Breast epithelium (tissue), 3 donors: ENCODE data around the gene CLCNKA.

Experiments
- POLR2A ChIP-seq: fragments of 450-650 bp; IDR thresholded peaks from one replicate; pipeline ENCODE4 v1.6.1; 2016; ENCODE audit warnings: antibody characterized with exemption, mild to moderate bottlenecking, moderate library complexity
- POLR2AphosphoS5 ChIP-seq, 3 donors: sonication (generic); formaldehyde crosslinking; IDR thresholded peaks; one replicate each; pipeline ENCODE4 v1.6.1; 2017; ENCODE audit warnings: antibody characterized with exemption in 3 of 3
- TF ChIP-seq, protein P1 (sequence below), 3 donors: fragments of 450-650 bp; IDR thresholded peaks; one replicate each; pipeline ENCODE4 v1.5.1; 2016 to 2017; ENCODE audit warnings: antibody characterized with exemption in 3 of 3, mild to moderate bottlenecking in 3 of 3, moderate library complexity in 3 of 3

DNA sequence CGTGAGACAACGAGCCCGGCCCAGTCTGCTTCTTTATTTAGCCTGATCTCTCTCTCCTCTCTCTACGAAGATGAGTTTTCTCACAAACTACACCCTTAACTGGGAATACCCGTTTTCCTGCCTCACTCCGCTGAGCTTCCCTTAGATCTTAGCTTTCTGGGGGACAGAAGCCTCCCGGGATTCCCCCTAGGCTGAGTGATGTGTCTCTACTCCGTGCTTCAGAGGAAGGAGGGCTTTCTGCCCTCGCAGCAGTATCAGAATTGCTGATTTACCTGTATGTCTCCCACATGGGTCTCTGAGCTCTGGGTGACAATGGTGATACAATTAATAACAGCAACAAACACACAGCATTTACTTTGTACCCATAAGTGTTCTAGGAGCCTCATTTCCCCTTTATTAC lies 47.0 kb upstream of the CLCNKA start:
- TF ChIP-seq, protein P1, sequence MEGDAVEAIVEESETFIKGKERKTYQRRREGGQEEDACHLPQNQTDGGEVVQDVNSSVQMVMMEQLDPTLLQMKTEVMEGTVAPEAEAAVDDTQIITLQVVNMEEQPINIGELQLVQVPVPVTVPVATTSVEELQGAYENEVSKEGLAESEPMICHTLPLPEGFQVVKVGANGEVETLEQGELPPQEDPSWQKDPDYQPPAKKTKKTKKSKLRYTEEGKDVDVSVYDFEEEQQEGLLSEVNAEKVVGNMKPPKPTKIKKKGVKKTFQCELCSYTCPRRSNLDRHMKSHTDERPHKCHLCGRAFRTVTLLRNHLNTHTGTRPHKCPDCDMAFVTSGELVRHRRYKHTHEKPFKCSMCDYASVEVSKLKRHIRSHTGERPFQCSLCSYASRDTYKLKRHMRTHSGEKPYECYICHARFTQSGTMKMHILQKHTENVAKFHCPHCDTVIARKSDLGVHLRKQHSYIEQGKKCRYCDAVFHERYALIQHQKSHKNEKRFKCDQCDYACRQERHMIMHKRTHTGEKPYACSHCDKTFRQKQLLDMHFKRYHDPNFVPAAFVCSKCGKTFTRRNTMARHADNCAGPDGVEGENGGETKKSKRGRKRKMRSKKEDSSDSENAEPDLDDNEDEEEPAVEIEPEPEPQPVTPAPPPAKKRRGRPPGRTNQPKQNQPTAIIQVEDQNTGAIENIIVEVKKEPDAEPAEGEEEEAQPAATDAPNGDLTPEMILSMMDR (IDR thresholded peaks at IDR 0.05), result no peak
- no peak for TF ChIP-seq POLR2A
- TF ChIP-seq POLR2AphosphoS5 (IDR thresholded peaks at IDR 0.05), result no peak
